ENCODE measurements around the gene TMPRSS12. TPM values are rescaled to one million over a fixed set of nuclear protein-coding genes. Genes with fewer than 3 reads are reported as not detected.
"Not testable (repeated sequence)": the region's sequence is repeated elsewhere in the genome, so short reads cannot be mapped to it uniquely, and the experiment has no call there.

The TMPRSS12 gene
- total RNA-seq, 1 experiment from 2014 or later = not detected

DNA sequence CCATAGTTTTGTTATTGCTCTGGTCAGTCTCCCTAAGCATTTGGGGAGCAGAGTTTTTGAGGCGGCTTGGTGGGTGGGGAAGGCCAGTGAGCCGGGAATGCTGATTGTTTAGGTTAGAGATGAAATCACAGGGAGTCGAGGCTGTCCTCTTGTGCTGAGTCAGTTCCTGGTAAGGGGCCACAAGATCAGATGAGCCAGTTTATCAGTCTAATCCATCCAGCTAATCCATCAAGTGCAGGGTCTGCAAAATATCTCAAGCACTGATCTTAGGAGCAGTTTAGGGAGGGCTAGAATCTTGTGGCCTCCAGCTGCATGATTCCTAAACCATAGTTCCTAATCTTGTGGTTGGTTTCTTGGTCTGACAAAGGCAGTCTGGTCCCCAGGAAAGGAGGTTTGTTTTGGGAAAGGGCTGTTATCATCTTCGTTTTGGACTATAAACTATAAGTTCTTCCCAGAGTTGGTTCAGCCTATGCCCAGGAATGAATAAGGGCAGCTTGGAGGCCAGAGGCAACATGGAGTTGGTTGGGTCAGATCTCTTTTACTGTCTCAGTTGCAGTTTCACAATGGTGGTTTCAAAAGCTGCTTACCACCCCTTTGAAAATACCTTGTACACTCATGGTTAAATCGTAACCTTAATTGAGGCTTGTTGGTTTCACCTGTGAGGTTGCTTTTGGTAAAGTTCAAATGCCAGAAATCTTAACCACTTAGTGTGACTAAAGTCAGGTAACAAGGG lies 76.0 kb downstream of the TMPRSS12 start:
- in situ Hi-C loops (cut with HindIII; ENCODE audit: low pct_unique_long_range_greater_than_20kb, low sequenced_read_pairs) = no loop called here
- DNase-seq (ENCODE audit: low read depth, low spot score) = no peak

DNA sequence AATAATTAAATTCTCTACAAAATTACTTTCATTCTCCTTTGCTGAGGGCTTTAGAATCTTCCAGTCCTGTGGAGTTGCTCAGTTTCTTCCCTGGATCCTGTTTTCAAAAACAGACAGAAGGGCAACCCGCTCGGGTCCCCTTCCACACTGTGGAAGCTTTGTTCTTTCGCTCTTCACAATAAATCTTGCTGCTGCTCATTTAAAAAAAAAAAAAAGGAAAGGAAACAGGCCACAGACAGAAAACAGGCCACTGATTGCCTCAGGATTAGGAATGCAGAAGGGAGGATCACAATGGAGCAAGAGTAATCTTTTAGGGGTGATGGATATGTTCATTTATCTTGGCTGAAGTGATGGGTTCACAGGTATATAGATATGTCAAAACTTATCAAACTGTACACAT lies 80.1 kb downstream of the TMPRSS12 start:
- peak; percentile 22 for DNase-seq (ENCODE audit: low read depth, low spot score)
- in situ Hi-C loops (cut with HindIII; ENCODE audit: low pct_unique_long_range_greater_than_20kb, low sequenced_read_pairs) = no loop called here

DNA sequence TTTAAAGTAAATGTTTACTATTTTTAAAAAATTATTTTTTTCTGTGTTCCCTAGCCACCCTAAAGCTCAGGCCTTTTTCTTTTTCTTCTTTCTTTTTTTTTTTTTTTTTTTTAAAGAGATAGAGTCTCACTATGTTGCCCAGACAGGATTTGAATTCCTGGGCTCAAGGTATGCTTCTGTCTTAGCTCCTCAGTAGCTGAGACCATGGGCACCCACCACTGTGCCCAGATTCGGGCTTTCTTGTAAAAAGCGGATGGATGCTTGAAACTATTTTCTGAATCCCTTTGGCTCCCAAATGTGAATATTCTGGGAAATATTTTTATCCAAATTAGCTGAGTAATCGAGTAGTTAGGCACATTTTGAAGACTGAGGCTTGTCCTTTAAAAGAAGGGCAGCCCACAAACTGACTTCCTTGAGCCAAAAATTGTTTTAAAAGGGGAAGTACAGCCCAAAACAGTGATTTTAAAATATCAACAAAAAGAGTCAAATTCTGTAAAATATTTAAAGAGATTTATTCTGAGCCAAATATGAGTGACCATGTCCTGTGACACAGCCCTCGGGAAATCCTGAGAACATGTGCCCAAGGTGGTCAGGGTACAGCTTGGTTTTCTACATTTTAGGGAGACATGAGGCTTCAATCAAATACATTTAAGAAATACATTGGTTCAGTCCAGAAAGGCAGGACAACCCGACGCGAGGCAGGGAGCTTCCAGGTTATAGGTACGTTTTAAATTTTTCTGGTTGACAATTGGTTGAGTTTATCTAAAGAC lies 80.8 kb downstream of the TMPRSS12 start:
- in situ Hi-C loops (cut with HindIII; ENCODE audit: low pct_unique_long_range_greater_than_20kb, low sequenced_read_pairs) = no loop called here
- DNase-seq (ENCODE audit: low read depth, low spot score) = no peak

DNA sequence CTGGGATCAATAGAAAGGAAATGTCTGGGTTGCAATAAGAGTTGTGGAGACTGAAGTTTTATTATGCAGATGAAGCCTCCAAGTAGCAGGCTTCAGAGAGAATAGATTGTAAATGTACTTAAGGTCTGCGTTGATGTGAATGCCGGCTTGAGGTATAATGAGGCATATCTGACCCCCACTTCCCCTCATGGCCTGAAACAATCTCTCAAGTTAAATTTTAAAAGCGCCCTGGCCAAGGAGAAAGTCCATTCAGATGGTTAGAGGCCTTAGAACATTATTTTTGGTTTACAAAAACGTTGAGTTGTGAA lies 81.4 kb downstream of the TMPRSS12 start:
- no peak for DNase-seq (ENCODE audit: low read depth, low spot score)

DNA sequence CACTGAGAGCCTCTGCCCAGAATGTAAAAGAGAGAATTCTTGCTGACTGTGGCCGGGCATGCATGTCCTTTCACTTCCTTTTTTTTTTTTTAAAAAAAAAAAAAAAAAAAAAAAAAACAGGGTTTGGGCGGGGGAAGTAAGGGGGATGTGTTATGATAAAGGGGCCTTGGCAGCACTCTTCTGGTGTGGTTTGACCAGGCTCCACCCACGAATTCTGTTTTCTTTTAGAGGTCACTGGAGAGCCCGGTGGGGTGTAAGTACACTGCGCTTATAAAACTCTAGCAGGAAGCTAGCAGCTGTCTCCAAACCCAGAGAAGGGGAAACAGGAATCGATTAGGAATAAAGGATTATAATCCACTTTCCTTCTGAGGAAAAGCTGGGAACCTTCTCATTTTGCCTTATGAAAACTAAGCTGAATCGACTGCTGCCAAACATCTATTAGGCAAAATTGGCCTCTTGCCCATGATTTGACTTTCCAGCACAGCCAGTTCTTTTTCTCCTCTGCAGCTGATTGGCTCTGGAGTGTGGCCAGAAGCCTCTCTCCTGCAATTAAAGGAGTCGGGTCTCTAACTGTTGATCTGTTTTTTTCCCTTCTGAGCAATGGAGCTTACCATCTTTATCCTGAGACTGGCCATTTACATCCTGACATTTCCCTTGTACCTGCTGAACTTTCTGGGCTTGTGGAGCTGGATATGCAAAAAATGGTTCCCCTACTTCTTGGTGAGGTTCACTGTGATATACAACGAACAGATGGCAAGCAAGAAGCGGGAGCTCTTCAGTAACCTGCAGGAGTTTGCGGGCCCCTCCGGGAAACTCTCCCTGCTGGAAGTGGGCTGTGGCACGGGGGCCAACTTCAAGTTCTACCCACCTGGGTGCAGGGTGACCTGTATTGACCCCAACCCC lies 82.0 kb downstream of the TMPRSS12 start:
- in situ Hi-C loops (cut with HindIII; ENCODE audit: low pct_unique_long_range_greater_than_20kb, low sequenced_read_pairs) = no loop called here
- DNase-seq (ENCODE audit: low read depth, low spot score) = peak; percentile 75

More for the DNA sequence above, 81.4 kb downstream of the TMPRSS12 start:
- in situ Hi-C loops (cut with HindIII; ENCODE audit: low pct_unique_long_range_greater_than_20kb, low sequenced_read_pairs) = no loop called here

DNA sequence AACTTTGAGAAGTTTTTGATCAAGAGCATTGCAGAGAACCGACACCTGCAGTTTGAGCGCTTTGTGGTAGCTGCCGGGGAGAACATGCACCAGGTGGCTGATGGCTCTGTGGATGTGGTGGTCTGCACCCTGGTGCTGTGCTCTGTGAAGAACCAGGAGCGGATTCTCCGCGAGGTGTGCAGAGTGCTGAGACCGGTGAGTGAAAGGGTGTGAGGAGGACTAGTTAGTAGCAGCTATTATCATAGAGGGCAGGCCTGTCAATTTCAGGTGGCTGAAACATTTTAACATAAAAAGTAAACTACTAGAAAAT lies 82.6 kb downstream of the TMPRSS12 start:
- in situ Hi-C loops (cut with HindIII; ENCODE audit: low pct_unique_long_range_greater_than_20kb, low sequenced_read_pairs) = no loop called here
- no peak for DNase-seq (ENCODE audit: low read depth, low spot score)

DNA sequence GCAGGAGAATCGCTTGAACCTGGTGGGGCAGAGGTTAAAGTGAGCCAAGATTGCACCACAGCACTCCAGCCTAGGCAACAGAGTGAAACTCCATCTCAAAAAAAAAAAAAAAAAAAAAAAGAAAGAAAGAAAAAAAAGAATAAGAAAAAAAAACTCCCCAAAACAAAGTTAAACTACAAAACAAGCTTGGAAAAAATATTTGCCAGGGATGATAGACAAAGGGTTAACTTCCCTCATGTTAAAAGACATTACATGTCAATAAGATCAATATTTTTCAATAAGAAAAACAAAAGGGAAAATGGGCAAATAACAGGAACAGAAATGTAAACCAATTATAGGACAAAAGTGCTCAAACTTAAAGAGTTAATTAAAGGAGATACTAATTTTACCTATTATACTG lies 83.2 kb downstream of the TMPRSS12 start:
- in situ Hi-C loops (cut with HindIII; ENCODE audit: low pct_unique_long_range_greater_than_20kb, low sequenced_read_pairs) = no loop called here
- DNase-seq (ENCODE audit: low read depth, low spot score) = no peak

DNA sequence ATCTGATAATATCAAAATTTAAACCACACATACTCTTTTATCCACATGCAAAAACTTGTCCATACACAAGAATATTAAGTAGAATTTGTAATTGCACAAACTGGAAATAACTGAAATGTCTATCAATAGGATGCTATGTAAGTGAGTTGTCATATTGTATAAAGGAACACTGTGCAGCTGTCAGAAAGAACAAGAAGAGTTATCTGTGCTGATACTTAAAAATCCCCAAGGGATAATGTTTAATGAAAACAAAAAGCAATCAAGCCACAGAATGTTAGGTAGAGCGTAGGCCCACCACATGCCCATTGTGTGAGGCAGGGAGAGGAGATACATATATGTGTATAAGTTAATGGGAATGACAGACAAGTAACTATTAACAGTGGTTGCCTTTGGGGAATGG lies 83.7 kb downstream of the TMPRSS12 start:
- no peak for DNase-seq (ENCODE audit: low read depth, low spot score)
- in situ Hi-C loops (cut with HindIII; ENCODE audit: low pct_unique_long_range_greater_than_20kb, low sequenced_read_pairs) = no loop called here

DNA sequence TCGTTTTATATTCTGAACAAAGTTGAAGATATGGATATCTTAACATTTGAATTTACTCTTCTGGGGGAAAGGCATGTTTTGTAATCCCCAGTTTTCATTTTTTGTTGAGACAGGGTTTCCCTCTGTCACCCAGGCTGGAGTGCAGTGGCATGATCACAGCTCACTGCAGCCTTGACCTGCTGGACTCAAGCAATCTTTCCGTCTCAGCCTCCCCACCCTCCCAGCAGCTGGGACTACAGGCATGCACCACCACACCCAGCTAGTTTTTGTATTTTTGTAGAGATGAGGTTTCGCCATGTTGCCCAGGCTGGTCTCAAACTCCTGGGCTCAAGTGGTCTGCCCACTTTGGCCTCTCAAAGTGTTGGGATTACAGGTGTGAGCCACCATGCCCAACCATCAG lies 84.2 kb downstream of the TMPRSS12 start:
- DNase-seq (ENCODE audit: low read depth, low spot score); in situ Hi-C loops (cut with HindIII; ENCODE audit: low pct_unique_long_range_greater_than_20kb, low sequenced_read_pairs): not testable (repeated sequence)

DNA sequence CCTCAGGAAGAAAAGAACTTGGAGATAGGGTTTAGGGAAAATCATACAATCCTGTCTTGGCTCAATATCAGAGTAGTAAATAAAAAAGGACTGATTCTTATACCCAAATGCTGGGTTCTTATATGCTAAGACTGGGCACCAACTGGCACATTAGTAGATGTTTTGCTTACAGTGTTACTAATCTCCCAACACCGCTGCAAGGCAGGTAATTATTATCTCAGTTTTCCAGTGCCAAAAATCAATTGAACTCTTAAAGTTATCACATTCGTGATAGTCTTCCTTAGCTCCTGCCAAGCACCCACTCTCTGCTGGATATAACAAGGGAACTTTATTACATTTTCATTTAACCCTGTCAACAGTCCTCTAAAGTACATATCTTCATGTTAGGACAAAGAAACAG lies 84.6 kb downstream of the TMPRSS12 start:
- DNase-seq (ENCODE audit: low read depth, low spot score) = no peak
- in situ Hi-C loops (cut with HindIII; ENCODE audit: low pct_unique_long_range_greater_than_20kb, low sequenced_read_pairs) = no loop called here

DNA sequence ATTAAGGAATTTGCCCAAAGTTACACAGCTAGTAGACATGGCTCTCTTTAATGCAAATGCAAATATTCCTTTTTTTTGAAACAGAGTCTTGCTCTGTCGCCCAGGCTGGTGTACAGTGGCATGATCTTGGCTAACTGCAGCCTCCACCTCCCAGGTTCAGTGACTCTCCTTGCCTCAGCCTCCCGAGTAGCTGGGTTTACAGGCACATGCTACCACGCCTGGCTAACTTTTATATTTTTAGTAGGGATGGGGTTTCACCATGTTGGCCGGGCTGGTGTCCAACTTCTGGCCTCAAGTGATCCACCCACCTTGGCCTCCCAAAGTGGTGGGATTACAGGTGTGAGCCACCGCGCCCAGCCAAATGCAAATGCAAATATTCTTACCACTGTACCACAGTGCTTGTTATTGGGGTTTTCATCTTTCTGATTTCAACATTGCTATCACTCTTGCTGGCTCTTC lies 85.1 kb downstream of the TMPRSS12 start:
- no peak for DNase-seq (ENCODE audit: low read depth, low spot score)
- in situ Hi-C loops (cut with HindIII; ENCODE audit: low pct_unique_long_range_greater_than_20kb, low sequenced_read_pairs) = no loop called here

DNA sequence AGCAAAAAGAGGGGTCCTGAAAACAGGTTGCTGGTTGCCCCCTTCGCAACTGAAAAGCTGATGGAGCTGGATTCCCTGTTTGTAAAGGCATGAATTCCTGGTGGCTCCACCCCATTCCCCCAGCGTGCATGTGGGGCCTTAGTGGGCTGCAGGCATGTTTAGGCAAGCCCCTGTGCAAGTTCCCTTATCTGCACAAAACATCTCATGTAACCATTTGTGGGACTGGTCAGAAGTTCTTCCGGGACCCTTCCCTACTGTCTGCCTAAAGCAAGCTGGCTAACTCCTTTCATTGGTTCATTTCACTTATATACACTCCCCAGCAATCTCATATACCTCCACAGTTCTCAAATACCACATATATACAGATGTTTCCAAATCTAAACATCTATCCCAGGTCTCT lies 85.7 kb downstream of the TMPRSS12 start:
- in situ Hi-C loops (cut with HindIII; ENCODE audit: low pct_unique_long_range_greater_than_20kb, low sequenced_read_pairs) = no loop called here

DNA sequence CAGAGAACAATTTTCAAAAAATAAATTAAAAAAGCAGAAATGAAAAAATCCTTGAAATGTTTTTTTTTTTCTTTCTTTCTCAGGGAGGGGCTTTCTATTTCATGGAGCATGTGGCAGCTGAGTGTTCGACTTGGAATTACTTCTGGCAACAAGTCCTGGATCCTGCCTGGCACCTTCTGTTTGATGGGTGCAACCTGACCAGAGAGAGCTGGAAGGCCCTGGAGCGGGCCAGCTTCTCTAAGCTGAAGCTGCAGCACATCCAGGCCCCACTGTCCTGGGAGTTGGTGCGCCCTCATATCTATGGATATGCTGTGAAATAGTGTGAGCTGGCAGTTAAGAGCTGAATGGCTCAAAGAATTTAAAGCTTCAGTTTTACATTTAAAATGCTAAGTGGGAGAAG lies 87.1 kb downstream of the TMPRSS12 start:
- in situ Hi-C loops (cut with HindIII; ENCODE audit: low pct_unique_long_range_greater_than_20kb, low sequenced_read_pairs) = no loop called here
- DNase-seq (ENCODE audit: low read depth, low spot score) = no peak

More for the DNA sequence above, 85.7 kb downstream of the TMPRSS12 start:
- no peak for DNase-seq (ENCODE audit: low read depth, low spot score)

DNA sequence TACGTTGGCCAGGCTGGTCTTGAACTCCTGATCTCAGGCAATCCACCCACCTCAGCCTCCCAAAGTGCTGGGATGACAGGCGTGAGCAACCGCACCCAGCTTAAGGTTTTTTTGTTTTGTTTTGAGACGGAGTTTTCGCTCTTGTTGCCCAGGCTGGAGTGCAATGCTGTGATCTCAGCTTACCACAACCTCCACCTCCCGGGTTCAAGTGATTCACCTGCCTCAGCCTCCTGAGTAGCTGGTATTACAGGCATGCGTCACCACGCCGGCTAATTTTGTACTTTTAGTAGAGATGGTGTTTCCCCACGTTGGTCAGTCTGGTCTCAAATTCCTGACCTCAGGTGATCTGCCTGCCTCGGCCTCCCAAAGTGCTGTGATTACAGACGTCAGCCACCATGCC lies 87.8 kb downstream of the TMPRSS12 start:
- DNase-seq (ENCODE audit: low read depth, low spot score); in situ Hi-C loops (cut with HindIII; ENCODE audit: low pct_unique_long_range_greater_than_20kb, low sequenced_read_pairs): not testable (repeated sequence)

DNA sequence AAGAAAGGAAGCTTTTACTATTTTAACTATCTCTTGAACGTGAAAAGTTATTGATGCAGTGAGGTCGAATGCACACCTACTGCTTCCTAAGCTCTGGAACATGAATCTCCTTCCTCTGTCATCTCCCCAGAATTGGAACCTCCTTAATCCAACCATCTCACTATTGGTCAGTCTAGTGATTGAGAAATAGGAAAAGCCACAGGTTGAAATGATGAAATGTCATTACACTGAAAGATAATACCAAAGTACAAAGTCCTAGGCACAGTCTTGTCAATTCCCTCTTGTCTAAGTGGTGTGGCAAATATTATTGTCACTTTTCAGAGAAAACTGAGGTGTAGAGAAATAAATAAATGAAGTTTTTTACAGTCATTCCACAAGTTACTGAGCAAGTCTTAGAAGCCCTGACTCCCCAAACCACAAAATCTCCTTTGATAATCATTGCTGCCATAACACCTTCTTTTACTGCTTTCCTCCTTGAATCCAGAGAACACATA lies 90.1 kb downstream of the TMPRSS12 start:
- in situ Hi-C loops (cut with HindIII; ENCODE audit: low pct_unique_long_range_greater_than_20kb, low sequenced_read_pairs) = no loop called here
- no peak for DNase-seq (ENCODE audit: low read depth, low spot score)

DNA sequence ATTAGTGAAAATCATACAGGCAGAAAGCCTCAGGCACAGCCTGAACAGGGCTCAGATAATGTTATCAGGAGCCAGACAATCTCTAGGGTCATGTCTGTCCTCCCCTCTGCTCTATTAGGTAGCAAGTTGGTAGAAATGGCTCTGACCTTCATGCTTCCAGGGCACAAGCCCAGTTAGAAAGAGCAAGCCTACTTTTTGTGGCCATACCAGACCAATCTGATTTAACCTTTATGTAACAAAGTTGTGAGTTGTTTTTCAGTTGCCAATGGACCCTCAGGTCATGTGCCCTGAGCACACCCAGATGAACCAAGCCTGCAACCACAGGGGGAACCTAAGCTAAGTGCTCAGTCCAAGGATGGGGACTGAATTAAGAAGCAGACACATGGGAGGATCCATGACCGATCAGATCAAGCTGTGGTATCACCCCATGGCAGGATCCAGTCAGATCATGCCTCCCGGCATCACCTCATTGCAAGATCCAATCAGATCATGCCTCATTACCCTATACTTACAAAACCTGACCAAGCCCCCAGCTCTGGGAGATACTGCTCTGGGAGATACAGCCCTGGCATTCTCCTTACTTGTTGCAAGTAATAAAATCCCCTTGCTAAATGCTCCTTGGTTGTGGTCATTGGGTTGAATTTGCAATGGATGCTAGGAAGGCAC lies 90.9 kb downstream of the TMPRSS12 start:
- DNase-seq (ENCODE audit: low read depth, low spot score) = peak; percentile 13
- in situ Hi-C loops (cut with HindIII; ENCODE audit: low pct_unique_long_range_greater_than_20kb, low sequenced_read_pairs) = no loop called here

DNA sequence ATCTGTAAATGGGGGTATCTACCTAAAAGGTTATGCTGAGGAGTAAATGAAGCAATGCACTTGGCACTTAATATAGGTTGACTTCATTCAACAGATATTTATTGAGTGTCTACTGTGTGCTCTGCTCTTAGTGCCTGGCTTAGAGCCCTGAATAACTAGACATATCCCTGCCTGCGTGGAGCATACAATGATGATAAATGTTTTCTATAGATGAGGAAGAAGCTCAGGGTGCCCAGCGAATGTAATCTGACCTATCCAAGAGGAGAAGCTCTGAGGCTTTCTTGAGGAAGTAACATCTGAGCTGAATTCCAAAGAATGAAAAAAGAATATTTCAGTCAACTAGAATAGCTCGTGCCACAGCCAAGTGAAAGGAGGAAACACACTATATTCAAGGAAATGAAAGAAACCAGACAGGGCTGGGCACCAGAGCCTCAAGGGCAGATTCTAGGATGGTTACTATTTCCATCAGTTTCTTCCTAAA lies 91.7 kb downstream of the TMPRSS12 start:
- in situ Hi-C loops (cut with HindIII; ENCODE audit: low pct_unique_long_range_greater_than_20kb, low sequenced_read_pairs) = no loop called here
- no peak for DNase-seq (ENCODE audit: low read depth, low spot score)

Data from SK-MEL-5 (cell line).